Endothelial cell of umbilical vein (primary cell): ENCODE results near the gene DCLK2. TPM values are rescaled to one million over a fixed set of nuclear protein-coding genes. Genes with fewer than 3 reads are reported as not detected.

ENCODE experiments used
- BruUV-seq: library from RNA; stranded (reverse); fragments of 400-500 nt; replicated peaks from 2 replicates; lab custom pipeline; 2021; lab: Mats Ljungman, UMichigan
- CTCF ChIA-PET: fragments of 300-600, 350-600 bp; sonication (Branson Sonifier 250); formaldehyde crosslinking; loops from one replicate; lab custom pipeline; 2021; ENCODE audit warnings: antibody characterized with exemption, inconsistent platforms; lab: Charles Lee
- POLR2A ChIA-PET: fragments of 300-600, 350-600 bp; sonication (Branson Sonifier 250); formaldehyde crosslinking; loops from one replicate; lab custom pipeline; 2021; ENCODE audit warnings: antibody characterized with exemption, inconsistent platforms; lab: Charles Lee
- DNase-seq: peaks from one replicate; pipeline ENCODE4 v3.0.0-alpha.2; 2011; ENCODE audit warnings: low read depth, low spot score
- FAIRE-seq: peaks from 2 replicates; lab custom pipeline; 2011; peaks lifted over from hg19 to GRCh38; lab: Jason Lieb, UNC
- H2AFZ ChIP-seq: 2 replicates; pipeline ENCODE4 v1.6.0; 2012; ENCODE audit warnings: low read depth, low read length, control low read depth, inconsistent platforms
- H3K27ac ChIP-seq: 2 replicates; pipeline ENCODE4 v1.5.1; 2011; ENCODE audit warnings: low read depth, mild to moderate bottlenecking, control low read depth, low read length, moderate library complexity; ENCODE audit not compliant: insufficient read depth
- H3K27me3 ChIP-seq, 2 experiments: 2 replicates each; pipeline versions ENCODE4 v1.6.0 to v1.6.1; 2011; ENCODE audit warnings: low read length in 2 of 2, mixed read lengths in 1 of 2; ENCODE audit not compliant: control insufficient read depth in 2 of 2, insufficient read depth in 2 of 2
- H3K36me3 ChIP-seq, 2 experiments: 2 replicates in 1 of 2; 3 replicates in 1 of 2; pipeline ENCODE4 v1.5.1; 2011; ENCODE audit warnings: low read length in 2 of 2, mild to moderate bottlenecking in 1 of 2, moderate library complexity in 1 of 2; ENCODE audit not compliant: control insufficient read depth in 2 of 2, insufficient read depth in 2 of 2; ENCODE audit errors: extremely low read depth in 1 of 2
- H3K4me1 ChIP-seq: 3 replicates; pipeline ENCODE4 v1.5.1; 2011; ENCODE audit warnings: mild to moderate bottlenecking, low read length; ENCODE audit not compliant: control insufficient read depth, insufficient read depth; ENCODE audit errors: extremely low read depth
- H3K4me2 ChIP-seq: 2 replicates; pipeline ENCODE4 v1.6.1; 2011; ENCODE audit warnings: low read length, control low read depth, mixed read lengths; ENCODE audit not compliant: insufficient read depth
- H3K4me3 ChIP-seq, 3 experiments: fragments of 200-600 bp in 1 of 3; sonication (generic), shearing (Covaris generic) in 1 of 3; replicated peaks in 1 of 3; 2 replicates each; pipeline ENCODE4 v1.5.1; 2011 to 2016; ENCODE audit warnings: control low read depth in 3 of 3, low read length in 3 of 3, mild to moderate bottlenecking in 2 of 3, inconsistent platforms in 1 of 3, low read depth in 1 of 3, moderate library complexity in 1 of 3; ENCODE audit not compliant: insufficient read depth in 1 of 3
- H3K79me2 ChIP-seq: 2 replicates; pipeline ENCODE4 v1.6.0; 2012; ENCODE audit warnings: low read length, inconsistent platforms; ENCODE audit not compliant: control insufficient read depth, insufficient read depth
- H3K9ac ChIP-seq: replicated peaks from 2 replicates; pipeline ENCODE3; 2011; ENCODE audit warnings: low read length, control low read depth; ENCODE audit not compliant: insufficient read depth; ENCODE audit errors: extremely low read depth
- H3K9me1 ChIP-seq: replicated peaks from 3 replicates; pipeline ENCODE4 v1.6.0; 2011; ENCODE audit warnings: mild to moderate bottlenecking, low read length; ENCODE audit not compliant: control insufficient read depth, insufficient read depth; ENCODE audit errors: extremely low read depth
- H3K9me3 ChIP-seq: replicated peaks from 2 replicates; pipeline ENCODE4 v1.5.1; 2012; ENCODE audit warnings: low read length, inconsistent platforms; ENCODE audit not compliant: control insufficient read depth, insufficient read depth
- H4K20me1 ChIP-seq: replicated peaks from 2 replicates; pipeline ENCODE3; 2011; ENCODE audit warnings: mild to moderate bottlenecking, low read length; ENCODE audit not compliant: control insufficient read depth, insufficient read depth; ENCODE audit errors: extremely low read depth
- CTCF ChIP-seq, 2 donors: IDR thresholded peaks; 1 replicate in 1 of 2; 2 replicates in 1 of 2; pipeline ENCODE4 v1.5.1; 2011; ENCODE audit warnings: low read length in 2 of 2, mild to moderate bottlenecking in 2 of 2, moderate library complexity in 2 of 2, control low read depth in 1 of 2, inconsistent platforms in 1 of 2, low read depth in 1 of 2; ENCODE audit not compliant: insufficient read depth in 1 of 2; ENCODE audit errors: extremely low read depth in 1 of 2
- EZH2 ChIP-seq: IDR thresholded peaks from 2 replicates; pipeline ENCODE4 v1.6.1; 2012; ENCODE audit warnings: borderline replicate concordance, low read depth, mild to moderate bottlenecking, moderate library complexity, low read length, inconsistent platforms; ENCODE audit not compliant: severe bottlenecking
- FOS ChIP-seq: IDR thresholded peaks from 2 replicates; pipeline ENCODE4 v1.6.1; 2011; ENCODE audit warnings: mild to moderate bottlenecking, low read length, moderate library complexity, borderline replicate concordance; ENCODE audit not compliant: insufficient read depth
- JUN ChIP-seq: IDR thresholded peaks from 2 replicates; pipeline ENCODE4 v1.6.1; 2011; ENCODE audit warnings: borderline replicate concordance, low read depth; ENCODE audit not compliant: insufficient read length, insufficient read depth
- MYC ChIP-seq: IDR thresholded peaks from one replicate; pipeline ENCODE4 v1.6.1; 2011; ENCODE audit warnings: mild to moderate bottlenecking, low read depth, low read length
- POLR2A ChIP-seq: IDR thresholded peaks from 2 replicates; pipeline ENCODE4 v1.6.1; 2012; ENCODE audit warnings: low read depth, mild to moderate bottlenecking, control low read depth, low read length
- POLR2AphosphoS5 ChIP-seq: IDR thresholded peaks from 2 replicates; pipeline ENCODE4 v1.6.1; 2012; ENCODE audit warnings: low read depth, mild to moderate bottlenecking, control low read depth, low read length, moderate library complexity; ENCODE audit not compliant: insufficient read depth
- dilution Hi-C: fragments of 300-500 bp; cut with MboI; formaldehyde crosslinking; loops from one replicate; pipeline ENCODE4 v1.15.0; 2019; ENCODE audit warnings: low sequenced_read_pairs; ENCODE audit not compliant: extremely low pct_ligation_motif_present
- intact Hi-C: fragments of 100-400 bp; cut with micrococcal nuclease; formaldehyde crosslinking; loops from one replicate; pipeline ENCODE4 v1.10.0; 2022
- polyA plus RNA-seq, 4 experiments: library from polyadenylated mRNA; depleted of rRNA in 3 of 4; stranded (reverse) in 3 of 4; unstranded in 1 of 4; fragments of >200 nt; gene quantifications; 2 replicates each; pipeline versions ENCODE4 v1.2.1 to v1.2.3, GENCODE V29; 2011 to 2012; ENCODE audit warnings: missing spikeins in 1 of 4
- total RNA-seq: library from RNA; stranded (reverse); gene quantifications from 2 replicates; pipeline ENCODE4 v1.2.3, GENCODE V29; 2021

Gene DCLK2
- total and polyA plus RNA-seq, 2 donors (not counting 3 experiments of a cell fraction or from before 2014, with no cell fraction given): 1.7 to 4.7 TPM

GRCh38 chr4:150074064-150074463, 4.2 kb upstream of the DCLK2 start:
- Histone ChIP-seq H3K4me1 (peaks cover 6% of the 10 kb centered on the region), H3K36me3 (no peaks in the 10 kb centered on the region), H3K9me3 (no peaks in the 10 kb centered on the region), H3K79me2 (no peaks in the 10 kb centered on the region), H3K27me3 (no peaks in the 10 kb centered on the region), H3K27ac (no peak overlapping the region), H3K9me1 (no peaks in the 10 kb centered on the region), H3K9ac (no peak overlapping the region), H2AFZ (no peak overlapping the region), H3K4me2 (no peak overlapping the region), H3K4me3 (no peak overlapping the region), H4K20me1 (no peaks in the 10 kb centered on the region)
- BruUV-seq: no TSS peak
- CTCF ChIA-PET: no interaction called here
- intact Hi-C loops (no loop called here), dilution Hi-C loops (no loop called here)
- DNase-seq: no peak
- FAIRE-seq: no peak
- POLR2A ChIA-PET: no interaction called here
- TF ChIP-seq FOS (no peak), POLR2AphosphoS5 (no peak), MYC (no peak), CTCF (IDR thresholded peaks at IDR 0.05; ENCODE audit: extremely low read depth in 1 of 2, insufficient read depth in 1 of 2, low read depth in 1 of 2, low read length in 2 of 2) (no peak), EZH2 (no peak), JUN (no peak), POLR2A (no peak)
